Hematopoietic multipotent progenitor cell treated with erythropoietin and hydrocortisone succinate and interleukin-3 and kit ligand, for 17 days (in vitro differentiated cells): ENCODE results near the gene NNMT.

Source experiments
- DNase-seq: peaks from one replicate; pipeline ENCODE4 v3.0.0-alpha.2; 2015; ENCODE audit warnings: low spot score

The NNMT gene

DNA sequence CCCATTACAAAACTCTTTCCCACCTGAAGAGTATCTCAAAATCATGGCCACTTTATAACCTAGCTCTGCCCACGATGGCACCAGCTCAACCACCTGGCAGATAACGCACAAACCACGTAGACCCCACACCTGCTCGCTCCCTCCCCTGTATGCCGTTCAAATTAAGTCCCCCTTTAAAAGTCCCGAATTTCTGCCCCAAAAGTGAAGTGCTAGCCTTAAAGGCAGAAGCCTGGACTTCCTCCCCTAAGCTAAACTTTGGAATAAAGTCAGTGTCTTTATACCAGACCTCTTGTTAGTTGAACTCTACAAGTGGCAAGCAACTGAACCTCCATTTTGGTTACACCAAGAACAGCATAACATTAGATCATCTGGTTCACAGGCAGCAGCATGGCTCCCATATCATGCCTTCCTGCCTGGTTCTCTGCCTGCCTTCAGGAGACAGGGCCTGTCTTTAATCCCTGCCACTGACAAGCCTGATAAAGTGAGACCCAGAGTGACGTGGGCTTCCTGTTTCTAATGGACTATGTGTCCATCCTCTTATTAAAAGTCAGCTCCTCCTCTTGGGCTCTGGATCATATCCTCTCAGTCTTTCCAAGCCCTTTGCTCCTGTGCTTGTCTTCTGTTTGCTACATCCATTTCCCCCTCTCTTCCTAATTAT lies 32.6 kb upstream of the NNMT start:
- DNase-seq = no peak

DNA sequence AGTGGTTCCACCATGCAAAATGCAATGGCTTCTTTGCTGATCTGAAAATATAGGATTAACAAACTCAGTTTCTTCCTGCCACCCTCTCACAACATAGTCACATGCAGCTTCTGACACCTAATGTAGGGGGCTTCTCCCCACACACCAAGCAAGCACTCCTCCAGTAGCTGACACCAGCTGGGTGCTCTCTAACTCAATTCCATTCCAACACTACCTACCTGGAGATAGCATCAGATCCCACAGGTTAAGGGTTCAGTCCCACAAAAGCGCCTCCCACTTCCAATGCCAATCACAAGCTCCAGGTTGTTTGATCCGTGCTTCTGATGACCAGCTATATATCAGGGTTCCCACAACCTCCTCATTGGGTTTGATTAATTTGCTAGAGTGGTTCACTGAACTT lies 31.8 kb upstream of the NNMT start:
- DNase-seq = no peak

DNA sequence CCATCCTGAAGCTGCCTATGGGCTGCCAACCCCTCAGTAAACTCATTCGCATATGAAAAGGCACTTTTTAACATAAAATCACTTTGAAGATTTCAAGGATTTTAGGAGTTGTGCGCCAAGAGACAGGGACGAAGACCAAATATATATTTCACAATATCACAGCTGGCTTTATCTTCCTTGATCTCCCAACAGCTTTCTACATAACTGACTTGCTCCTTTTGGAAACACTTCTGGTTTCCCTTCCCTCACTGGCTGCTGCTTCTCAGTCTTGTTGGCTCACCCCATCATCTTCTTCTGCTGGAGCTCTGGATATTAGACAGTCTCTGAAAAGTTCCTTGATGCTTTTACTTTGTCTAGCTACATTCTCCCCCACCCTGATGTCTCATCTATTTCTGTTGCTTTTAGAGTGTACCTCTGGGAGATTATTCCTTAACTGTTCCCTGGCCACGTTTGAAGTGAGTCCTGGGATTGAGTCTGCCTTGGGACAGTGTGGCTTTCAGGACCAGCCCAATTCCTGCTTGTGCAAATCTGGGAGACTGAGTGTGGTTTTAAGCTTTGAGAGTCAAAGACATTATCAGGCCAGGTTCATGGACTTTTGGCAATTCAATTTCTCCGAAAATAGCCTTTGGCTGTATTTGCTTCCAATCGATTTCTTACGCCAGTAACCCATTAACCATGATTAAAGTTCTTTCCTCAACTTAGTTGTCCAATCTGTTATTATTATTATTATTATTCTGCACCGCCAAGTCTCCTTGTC lies 30.9 kb upstream of the NNMT start:
- DNase-seq = no peak

DNA sequence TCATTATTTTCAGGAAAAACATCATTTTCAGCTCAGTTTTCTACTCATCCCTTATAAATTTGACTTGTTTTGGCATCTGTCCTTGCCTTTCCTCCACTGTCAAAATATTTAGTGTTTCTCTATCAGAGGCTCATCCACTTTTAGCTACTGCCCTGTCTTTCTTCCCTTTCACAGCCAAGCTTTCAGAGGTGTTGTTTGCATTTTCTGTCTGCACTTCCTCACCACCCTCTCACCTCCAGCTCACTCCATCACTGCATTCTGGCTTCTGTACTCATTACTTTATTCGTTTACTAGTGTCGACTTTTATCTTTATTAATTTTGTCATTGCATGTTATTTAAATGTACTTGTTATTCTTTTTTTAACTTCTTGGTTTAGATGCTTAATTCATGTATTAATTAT lies 26.7 kb upstream of the NNMT start:
- DNase-seq = no peak

DNA sequence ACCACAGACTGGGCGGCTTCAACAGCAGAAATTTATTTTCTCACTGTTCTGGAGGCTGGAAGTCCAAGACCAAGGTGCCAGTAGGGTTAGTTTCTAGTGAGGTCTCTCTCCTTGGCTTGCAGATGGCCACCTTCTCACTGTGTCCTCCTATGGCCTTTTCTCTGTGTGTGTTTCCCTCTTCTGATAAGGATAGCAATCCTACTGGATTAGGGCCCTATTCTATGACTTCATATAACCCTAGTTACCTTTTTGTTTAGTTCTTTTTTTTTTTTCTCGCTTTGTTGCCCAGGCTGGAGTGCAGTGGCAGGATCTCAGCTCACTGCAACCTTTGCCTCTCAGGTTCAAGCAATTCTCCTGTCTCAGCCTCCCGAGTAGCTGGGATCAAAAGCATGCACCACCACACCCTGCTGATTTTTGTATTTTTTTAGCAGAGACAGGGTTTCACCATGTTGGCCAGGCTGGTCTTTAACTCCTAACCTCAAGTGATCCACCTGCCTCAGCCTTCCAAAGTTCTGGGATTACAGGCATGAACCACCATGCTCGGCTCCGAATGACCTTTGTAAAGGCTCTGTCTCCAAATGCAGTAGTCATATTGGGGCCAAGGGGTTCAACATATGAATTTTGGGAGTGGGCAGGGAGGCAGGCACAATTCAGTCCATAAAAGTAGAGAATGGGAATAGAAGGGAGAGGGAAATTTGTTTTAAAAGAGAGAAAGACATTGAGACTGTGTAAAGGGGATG lies 25.5 kb upstream of the NNMT start:
- no peak for DNase-seq

DNA sequence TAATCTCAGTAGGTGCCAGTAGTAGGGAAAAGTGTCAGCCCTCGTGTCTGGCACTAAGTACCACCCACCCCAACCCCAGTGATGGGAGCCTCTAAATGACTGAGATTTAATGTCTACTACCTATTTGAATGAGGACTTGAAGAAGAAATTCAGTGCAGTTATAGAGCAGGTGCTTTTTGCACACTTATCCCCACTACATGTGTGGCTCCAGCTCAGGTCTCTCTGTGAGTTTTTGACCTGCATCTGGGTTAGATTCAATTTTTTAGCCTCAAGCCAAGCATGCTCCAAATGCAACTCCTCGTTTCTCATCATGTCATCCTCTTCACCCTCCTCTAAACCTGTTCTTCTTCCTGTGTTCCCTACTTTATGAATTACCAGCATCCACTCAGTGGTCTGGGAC lies 24.9 kb upstream of the NNMT start:
- no peak for DNase-seq

DNA sequence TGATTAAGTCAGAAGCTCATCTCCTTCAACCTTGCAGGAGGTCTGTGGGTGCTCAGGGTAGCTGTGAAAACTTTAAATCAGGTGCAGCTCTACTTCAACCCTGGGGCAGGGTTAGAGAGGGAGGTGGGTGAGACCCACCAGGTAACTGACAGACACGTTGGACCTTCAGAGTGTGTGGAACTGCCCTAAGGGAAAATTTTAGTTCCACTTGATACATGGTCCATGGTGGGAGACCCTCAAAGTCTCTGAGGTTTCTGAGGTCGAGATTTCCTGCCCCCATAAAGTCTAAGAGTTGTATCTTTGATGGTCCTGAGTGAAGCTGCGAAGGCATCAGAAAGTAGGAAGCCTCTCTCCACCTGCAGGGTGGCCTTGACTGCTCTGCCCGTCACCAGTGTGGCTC lies 23.9 kb upstream of the NNMT start:
- DNase-seq = no peak

DNA sequence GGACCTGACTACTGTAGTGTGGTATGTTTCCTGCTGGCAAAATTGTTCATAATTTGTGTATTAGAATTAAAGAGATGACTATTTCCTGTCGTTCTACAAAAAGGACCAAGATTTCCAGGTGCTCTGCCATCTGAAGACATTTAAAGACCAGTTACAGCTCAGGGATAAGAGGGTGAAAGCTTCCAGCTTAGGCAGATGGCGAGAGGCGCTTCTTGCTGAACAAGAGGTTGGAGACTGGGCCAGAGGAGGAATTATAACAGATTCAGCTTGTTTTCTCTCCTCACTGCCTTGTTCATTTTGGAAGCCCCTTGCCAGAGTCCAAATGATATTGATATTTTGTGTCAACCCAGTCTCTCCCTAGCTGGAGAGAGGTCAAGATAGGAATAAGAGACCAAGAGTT lies 23.1 kb upstream of the NNMT start:
- no peak for DNase-seq

DNA sequence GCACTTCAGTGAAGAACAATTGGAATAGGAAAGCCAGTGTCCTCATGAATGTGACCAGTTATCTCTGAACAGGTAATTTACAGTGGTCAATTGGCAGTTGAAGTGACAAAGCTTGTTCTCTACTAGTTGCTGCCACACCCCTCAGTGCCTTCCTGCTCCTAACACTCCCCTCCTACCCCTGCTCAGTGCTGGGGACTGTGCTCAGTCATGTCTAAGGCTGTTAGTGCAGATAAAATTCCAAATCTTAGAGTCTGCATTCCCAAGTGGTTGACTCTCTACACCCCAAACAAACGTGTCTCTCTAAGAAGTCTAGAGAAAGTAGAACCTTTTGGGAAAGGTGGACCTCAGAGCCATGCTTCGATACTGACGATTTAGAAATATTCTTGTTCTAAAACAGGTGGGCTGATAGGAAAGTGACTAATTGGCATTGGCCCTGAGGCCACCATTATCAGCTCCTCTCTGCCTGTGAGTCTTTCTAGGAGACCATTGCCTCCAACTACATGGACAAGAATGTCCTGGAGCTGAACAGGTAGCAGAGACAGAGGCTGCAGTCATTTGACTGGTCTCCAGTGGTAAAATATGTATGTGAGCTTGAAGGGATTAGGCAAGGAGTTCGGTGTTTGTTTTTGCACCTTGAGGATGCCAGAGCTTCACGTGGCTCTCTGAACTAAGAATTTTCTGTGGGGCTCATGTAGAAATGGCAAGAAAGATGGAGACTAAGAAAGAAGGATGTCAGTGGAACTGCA lies 22.1 kb upstream of the NNMT start:
- DNase-seq = no peak

DNA sequence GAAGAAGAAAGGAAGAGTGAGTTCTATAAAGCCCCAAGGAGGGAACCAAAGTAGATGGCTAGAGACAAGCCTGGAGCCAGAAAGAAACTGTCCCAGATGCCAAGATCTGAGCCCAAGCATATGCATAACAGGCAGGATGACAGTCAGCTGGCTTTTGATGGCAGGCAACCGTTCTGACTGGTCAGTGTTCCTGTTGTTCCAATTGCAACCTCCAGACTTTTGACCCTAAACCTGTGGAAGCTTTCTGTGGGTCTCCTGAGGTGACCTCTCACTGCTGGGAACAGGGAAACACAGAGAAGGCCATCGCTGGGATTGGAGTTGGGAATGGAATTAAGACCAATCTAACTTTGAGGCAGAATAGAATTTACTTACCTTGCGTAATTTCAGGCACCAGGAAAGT lies 21.6 kb upstream of the NNMT start:
- DNase-seq = no peak

DNA sequence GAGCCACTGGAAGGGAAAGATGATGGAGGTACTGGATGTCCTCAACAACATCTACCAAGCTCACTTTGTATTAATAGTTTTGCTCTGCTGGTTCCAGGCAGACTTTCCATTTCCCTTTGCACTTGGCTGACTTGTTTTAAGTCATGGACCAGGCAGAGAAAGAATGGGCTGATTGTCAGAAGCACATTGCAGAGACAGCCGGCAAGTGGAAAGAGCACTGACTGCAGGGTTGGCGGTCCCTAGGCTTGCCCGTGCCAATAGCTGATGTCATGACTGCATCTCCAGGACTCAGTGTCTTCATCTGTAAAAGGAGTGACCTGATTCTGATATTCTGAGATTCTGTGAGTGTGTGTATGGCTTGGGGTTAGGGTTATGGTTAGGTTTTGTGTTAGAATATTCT lies 20.9 kb upstream of the NNMT start:
- DNase-seq = no peak

DNA sequence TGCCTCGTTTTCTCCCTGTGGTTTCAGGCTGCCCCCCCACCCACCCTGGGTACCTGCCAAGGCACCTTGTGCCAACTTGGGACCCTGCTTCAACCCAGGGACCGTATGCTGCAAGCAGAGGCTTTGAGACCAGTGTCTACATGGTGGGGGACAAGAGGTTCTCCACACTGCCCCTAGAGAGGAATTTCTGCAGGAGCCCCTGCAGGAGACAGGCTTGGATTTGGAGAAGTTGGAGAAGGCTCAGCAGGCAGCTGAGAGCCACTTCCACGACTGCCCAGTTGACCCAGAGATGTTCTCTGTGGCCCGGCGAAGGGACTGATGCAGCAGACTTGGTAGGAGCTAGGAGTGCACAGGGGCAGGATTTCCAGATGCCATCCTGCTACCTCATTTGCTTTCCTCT lies 20.1 kb upstream of the NNMT start:
- DNase-seq = no peak

DNA sequence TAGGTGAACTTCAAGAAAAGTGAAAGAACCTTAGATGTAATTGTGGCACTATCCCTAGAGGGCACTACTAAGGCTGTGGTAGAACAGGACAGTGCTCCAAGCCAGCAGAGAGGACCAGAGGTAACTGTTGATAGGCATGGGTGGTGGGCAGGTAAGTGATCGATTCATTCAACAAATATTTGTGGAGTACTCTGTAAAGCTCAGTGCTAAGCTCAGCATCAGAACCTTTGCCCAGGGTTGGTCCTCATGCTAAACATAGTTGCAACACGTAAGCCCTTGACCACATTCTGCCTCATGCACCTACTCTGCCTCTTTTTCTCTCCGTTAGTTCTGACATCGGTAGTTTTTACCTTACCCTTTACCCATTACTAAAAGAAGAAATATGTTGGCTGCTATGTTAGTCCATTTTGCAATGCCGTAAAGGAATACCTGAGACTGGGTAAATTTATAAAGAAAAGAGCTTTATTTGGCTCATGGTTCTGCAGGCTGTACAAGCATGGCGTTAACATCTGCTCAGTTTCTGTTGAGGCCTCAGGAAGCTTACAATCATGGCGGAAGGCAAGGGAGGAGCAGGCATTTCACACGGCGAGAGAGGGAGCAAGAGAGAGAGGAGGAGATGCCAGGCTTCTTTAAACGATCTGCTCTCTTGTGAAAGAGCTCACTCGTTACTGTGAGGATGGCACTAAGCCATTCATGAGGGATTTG lies 18.4 kb upstream of the NNMT start:
- DNase-seq = no peak

DNA sequence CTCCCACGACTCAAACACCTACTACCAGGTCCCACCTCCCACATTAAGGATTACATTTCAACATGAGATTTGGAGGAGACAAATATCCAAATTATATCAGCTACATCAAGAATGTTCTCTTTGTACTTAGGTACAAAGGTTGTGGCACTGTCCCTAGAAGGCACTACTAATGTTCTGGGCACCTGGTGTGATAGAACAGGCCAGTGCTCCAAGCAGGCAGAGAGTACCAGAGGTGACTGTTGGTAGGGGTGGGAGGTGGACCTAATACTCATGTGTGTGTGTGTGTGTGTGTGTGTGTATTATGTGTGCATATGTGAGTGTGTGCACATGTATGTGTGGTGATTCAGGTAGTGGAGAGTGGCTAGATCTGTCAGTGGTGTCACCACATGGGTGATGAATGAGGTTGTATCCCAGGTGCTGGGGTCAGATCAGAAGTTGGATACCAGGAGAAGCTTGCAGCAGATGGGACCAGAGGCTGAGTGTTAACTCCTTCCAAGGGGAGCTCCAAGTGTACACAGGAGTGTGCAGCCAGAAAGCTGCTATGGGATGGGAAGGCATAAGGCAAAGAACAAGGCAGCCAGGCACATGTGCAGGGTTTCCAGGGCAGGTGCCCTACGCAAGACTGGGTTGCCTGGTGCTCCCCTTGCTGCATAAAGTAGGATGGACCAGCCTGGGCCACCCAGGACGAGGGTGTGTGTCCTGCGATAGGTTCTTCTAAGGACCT lies 17.7 kb upstream of the NNMT start:
- no peak for DNase-seq

DNA sequence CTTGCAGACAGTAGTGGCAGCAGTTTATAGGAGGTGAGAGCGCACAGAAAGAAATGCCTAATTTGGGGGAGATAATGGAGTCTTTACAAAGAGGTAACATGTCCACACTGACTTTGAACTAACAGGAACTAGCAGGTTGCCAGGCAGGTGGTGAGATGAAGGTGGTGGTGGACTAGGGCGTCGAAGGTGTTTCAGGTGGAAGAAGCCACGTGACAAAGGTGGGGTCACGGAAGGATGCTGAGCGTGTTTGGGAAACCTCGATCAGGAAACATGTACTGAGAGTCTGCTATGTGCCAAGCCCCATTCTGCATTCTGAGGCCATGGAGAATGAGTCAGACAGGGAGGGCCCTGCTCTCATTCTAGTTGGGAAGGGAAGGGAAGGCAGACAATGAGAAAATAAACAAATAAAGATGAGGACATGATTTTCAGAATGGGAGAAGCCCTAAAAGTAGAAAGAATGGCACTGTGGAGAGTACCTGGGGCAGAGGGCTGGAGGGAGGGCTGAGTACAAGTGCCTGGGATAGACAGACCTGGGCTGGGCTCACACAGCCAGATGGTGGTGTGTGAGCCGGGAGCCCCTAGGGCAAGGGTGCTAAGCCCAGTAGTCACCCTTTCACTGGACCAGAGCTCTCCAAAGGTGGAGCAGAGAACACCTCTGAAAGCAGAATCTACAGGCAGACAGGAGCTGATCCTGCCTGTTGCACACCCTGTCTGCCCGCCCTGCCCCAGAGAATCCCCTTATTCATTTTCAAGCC lies 16.2 kb upstream of the NNMT start:
- no peak for DNase-seq

DNA sequence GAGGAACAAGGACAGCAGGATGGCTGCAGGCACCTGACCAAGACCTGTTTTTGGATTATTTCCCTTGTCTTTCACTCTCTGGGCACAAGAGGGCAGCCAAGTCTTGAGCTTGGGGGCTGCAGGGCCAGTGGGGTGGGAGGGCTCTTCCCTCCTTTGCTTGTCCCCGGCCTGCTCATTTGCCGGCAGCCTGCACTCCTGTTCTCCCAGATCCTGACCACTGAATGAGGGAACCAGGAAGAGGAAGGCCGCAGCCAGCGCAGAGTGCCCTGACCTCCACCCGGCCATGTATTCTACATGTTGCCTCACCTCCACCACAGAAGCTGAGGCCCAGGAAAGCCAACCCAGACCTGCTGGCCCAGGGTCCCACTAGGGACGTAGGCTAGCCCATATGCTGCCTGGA lies 15.5 kb upstream of the NNMT start:
- DNase-seq = no peak

DNA sequence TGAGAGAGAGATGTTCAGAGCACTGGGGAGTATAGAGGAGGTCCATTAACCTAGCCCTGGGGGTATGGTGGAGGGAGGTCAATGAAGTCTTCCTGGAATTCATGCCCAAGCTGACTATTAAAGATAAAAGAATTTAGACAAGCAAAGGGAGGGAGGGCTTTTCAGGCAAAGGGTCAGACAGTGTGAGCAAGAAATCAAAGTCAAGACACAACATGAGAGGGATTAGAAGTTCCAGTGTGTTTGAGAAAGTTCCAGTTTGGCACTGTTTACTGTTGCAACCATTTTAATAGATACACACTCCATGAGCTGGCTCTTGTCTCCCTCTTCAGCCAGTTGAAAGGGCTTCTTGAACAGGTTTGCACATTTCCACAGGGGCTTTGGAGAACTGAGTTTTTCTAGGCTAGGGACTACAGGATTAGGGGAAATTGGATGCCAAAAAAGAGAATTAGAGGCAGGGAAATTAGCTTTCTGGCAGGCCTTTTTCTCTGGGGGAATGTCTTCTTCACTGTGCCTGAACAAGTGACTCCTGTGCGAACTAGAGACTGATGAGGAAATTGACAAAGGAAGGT lies 14.7 kb upstream of the NNMT start:
- DNase-seq = no peak

DNA sequence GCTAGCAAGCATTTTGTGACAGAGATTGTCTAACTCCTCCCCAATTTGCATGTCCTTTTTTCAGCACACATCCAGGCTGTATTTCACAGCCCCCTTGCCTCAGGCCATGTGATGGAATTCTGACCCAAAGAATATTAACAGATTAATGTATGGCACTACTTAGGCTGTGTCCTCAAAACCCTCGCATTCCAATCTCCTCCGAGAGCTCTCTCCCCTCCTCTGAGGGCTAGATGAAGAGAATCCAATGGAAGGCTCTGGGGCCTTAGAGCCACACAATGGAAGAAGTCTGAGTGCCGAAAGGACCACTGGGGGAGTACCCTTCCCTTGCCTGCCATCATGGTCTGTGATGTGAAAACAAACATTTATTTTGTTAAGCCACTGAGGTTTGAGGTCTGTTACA lies 13.7 kb upstream of the NNMT start:
- no peak for DNase-seq

DNA sequence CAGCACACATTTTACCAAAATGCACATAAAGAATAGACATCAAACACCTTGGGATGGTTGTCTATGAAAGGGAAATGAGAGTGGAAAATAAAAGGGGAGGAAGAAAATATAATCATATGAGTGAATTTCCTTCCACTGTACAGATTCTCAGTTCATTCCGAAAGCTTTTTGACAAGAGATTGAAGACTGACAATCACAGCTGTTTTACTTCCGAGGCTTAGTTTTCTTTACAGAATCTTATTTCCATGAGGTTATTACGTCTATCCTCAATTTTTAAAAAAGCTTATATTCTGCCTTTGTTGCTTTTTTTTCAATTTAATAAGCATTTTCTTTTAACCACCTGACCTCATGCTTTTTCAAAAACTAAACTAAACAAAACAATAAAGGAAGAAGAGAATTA lies 12.8 kb upstream of the NNMT start:
- DNase-seq = no peak

DNA sequence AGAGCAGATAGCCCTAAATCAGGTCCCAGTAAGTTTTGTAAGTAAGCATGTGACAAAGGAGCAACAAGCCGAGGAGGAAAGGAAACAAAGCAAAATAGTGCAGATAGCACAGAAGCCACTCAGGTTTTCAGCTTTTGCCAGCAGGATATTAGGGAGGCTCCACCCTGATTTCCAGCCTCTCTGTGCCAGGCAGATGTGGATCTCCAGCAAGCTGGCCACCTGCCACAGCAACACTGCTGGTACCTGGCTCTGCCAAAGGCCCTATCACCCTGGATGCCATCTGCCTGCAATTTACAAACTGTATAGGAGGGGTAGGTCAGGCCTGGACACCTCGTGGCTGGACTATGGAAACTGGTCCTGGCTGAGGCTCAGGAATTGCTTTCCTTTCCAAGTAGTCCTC lies 12.2 kb upstream of the NNMT start:
- no peak for DNase-seq
